SJSA1 (cell line): ENCODE measurements around the gene APELA. TPM values are rescaled to one million over a fixed set of nuclear protein-coding genes. Genes with fewer than 3 reads are reported as not detected.
"Not testable (repeated sequence)": the region's sequence is repeated elsewhere in the genome, so short reads cannot be mapped to it uniquely, and the experiment has no call there.

Source experiments
- DNase-seq, 2 experiments: peaks; one replicate each; pipeline ENCODE4 v3.0.0-alpha.2; 2015 to 2020; ENCODE audit warnings: low spot score in 2 of 2, low read depth in 1 of 2
- H3K27ac ChIP-seq: fragments of 250-450 bp; sonication (Bioruptor Pico); 2 replicates; pipeline ENCODE4 v1.5.1; 2020; ENCODE audit warnings: mild to moderate bottlenecking, moderate library complexity
- H3K27me3 ChIP-seq: fragments of 250-450 bp; sonication (Bioruptor Pico); replicated peaks from 2 replicates; pipeline ENCODE4 v1.5.1; 2020; ENCODE audit warnings: mild to moderate bottlenecking, moderate library complexity
- H3K36me3 ChIP-seq: fragments of 250-450 bp; sonication (Bioruptor Pico); 2 replicates; pipeline ENCODE4 v1.5.1; 2020; ENCODE audit warnings: mild to moderate bottlenecking
- H3K4me1 ChIP-seq: fragments of 250-450 bp; sonication (Bioruptor Pico); replicated peaks from 2 replicates; pipeline ENCODE4 v1.6.1; 2021; ENCODE audit warnings: mild to moderate bottlenecking
- H3K4me3 ChIP-seq: fragments of 250-450 bp; sonication (Bioruptor Pico); 2 replicates; pipeline ENCODE4 v1.5.1; 2020; ENCODE audit warnings: mild to moderate bottlenecking
- H3K9me3 ChIP-seq: fragments of 250-450 bp; sonication (Bioruptor Pico); replicated peaks from 2 replicates; pipeline ENCODE4 v1.5.1; 2020; ENCODE audit warnings: mild to moderate bottlenecking
- total RNA-seq: library from RNA; depleted of rRNA; stranded (reverse); fragments of >200 nt; shearing (Covaris generic); gene quantifications from 2 replicates; pipeline ENCODE4 v1.2.3, GENCODE V29; 2014; rRNA removed

Gene APELA
- total RNA-seq, 1 experiment from 2014 or later: 24.9 TPM

DNA sequence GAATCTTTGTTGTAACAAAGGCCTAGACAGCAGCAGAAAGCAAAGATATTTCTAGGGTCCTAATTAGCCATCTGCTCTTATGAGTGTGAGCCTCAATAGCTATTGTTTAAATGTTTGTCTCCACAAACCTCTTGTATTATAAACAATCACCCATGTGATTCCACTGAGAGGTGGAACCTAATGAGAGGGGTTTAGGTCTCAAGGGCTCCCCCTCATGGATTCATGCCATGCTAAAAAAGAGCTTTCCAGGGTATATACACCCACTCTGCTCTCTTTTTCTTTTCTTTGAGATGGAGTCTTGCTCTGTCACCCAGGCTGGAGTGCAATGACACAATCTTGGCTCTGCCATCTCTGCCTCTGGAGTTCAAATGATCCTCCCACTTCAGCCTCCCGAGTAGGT is 58.4 kb downstream of the APELA start:
- Histone ChIP-seq H3K27me3 (no peaks in the 10 kb centered on the region), H3K4me1 (peaks cover 52% of the 10 kb centered on the region), H3K36me3 (no peaks in the 10 kb centered on the region), H3K9me3 (no peaks in the 10 kb centered on the region), H3K4me3 (no peak overlapping the region), H3K27ac (no peak overlapping the region)
- DNase-seq: peak in 1 of 2 experiments; percentile 72

GRCh38 chr4:164935865-164936606 is 59.1 kb downstream of the APELA start:
- H3K36me3 ChIP-seq, DNase-seq, H3K9me3 ChIP-seq, H3K27me3 ChIP-seq, H3K4me3 ChIP-seq, H3K27ac ChIP-seq: not testable (repeated sequence)
- peaks cover 45% of the 10 kb centered on the region for H3K4me1 ChIP-seq

DNA sequence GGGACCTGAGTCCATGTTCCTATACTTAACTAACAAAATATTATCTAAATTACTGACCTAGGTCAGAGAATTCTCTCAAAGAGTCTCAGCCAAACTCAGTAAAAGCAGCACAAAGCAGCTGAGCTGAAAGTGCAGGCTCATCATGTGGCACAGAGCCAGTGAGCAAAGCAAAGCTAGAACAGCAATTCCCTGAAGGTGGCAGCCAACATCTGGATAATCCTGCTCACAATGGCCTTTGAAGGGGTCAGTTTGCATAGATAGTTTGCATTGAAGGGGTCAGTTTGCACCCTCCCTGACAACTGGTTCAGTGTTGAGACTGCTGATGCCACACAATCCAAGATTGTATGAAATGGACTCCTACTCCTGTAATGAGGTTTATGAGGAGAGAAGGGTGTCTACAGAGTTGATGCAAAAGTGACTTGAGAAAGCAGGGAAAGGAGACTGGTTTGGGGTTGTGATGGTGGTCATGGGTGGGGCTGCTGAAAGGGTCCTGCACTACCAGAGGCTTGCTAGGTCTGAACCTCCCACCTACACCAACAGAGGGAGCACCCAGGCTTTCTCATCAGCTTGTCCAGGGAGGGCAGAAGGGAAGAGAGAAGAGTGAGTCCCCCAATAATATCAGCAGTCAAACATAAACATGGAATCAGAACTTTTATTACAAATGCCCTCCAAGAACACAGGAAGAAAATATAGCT is 60.7 kb downstream of the APELA start:
- Histone ChIP-seq H3K4me1 (peaks cover 28% of the 10 kb centered on the region), H3K27ac (no peak overlapping the region), H3K4me3 (no peak overlapping the region), H3K9me3 (no peaks in the 10 kb centered on the region), H3K36me3 (no peaks in the 10 kb centered on the region), H3K27me3 (no peaks in the 10 kb centered on the region)
- DNase-seq: peak; percentile 46 to 58

- H3K4me3 ChIP-seq: no peak overlapping the region
- no peaks in the 10 kb centered on the region for H3K9me3 ChIP-seq
- no peaks in the 10 kb centered on the region for H3K27me3 ChIP-seq
- no peak for DNase-seq
- no peak overlapping the region for H3K27ac ChIP-seq
- no peaks in the 10 kb centered on the region for H3K36me3 ChIP-seq
- H3K4me1 ChIP-seq: no peaks in the 10 kb centered on the region
Observed at GRCh38 chr4:164943192-164943591, 66.2 kb downstream of the APELA start.

- peaks cover 5% of the 10 kb centered on the region for H3K4me1 ChIP-seq
- H3K9me3 ChIP-seq: no peaks in the 10 kb centered on the region
- no peak overlapping the region for H3K27ac ChIP-seq
- H3K4me3 ChIP-seq: no peak overlapping the region
- H3K27me3 ChIP-seq: no peaks in the 10 kb centered on the region
- H3K36me3 ChIP-seq: no peaks in the 10 kb centered on the region
- no peak for DNase-seq
Observed at GRCh38 chr4:164945146-164945545, 68.2 kb downstream of the APELA start.

- Histone ChIP-seq H3K36me3 (no peaks in the 10 kb centered on the region), H3K4me3 (no peak overlapping the region), H3K4me1 (peaks cover 5% of the 10 kb centered on the region), H3K27ac (no peak overlapping the region), H3K27me3 (no peaks in the 10 kb centered on the region), H3K9me3 (no peaks in the 10 kb centered on the region)
- no peak for DNase-seq
Observed at GRCh38 chr4:164946810-164947209, 69.8 kb downstream of the APELA start.

Other genes with a start within 250 kb of the APELA start
- gene SMIM31, start 123.0 kb upstream of the APELA start, total RNA-seq: not detected in 2 replicates
- gene TRIM61, start 100.5 kb downstream of the APELA start, total RNA-seq: not detected in 2 replicates
- not detected in 2 replicates for gene TRIM60, start 154.8 kb downstream of the APELA start, total RNA-seq
- not detected in 2 replicates for gene TRIM75, start 176.7 kb downstream of the APELA start, total RNA-seq
- 7.4 and 14.4 TPM in 2 replicates for gene TMEM192, start 235.7 kb downstream of the APELA start, total RNA-seq